HG02970 (cell line): ENCODE measurements around the gene PHOX2B.
"Not testable (repeated sequence)": the region's sequence is repeated elsewhere in the genome, so short reads cannot be mapped to it uniquely, and the experiment has no call there.

ENCODE experiments used
- ATAC-seq: cut with Tn5 transposase; IDR thresholded peaks from one replicate; pipeline ENCODE4 v1.9.1; 2021; ENCODE audit warnings: mild to moderate bottlenecking, moderate library complexity, moderate number of reproducible peaks; ENCODE audit not compliant: unreplicated experiment, low FRiP score

PHOX2B gene

GRCh38 chr4:41749631-41750039 is 1.1 kb upstream of the PHOX2B start:
- ATAC-seq: no peak

GRCh38 chr4:41748074-41748570 is 403 bp downstream of the PHOX2B start:
- no peak for ATAC-seq

GRCh38 chr4:41747230-41748055 is 1.1 kb downstream of the PHOX2B start:
- no peak for ATAC-seq

- no peak for ATAC-seq
Observed at GRCh38 chr4:41746440-41747229, 1.9 kb downstream of the PHOX2B start.

- no peak for ATAC-seq
Observed at GRCh38 chr4:41746025-41746439, 2.5 kb downstream of the PHOX2B start.

- ATAC-seq: no peak
Observed at GRCh38 chr4:41745292-41746024, 3.1 kb downstream of the PHOX2B start.

GRCh38 chr4:41744572-41745291 is 3.8 kb downstream of the PHOX2B start:
- ATAC-seq: no peak

- no peak for ATAC-seq
Observed at GRCh38 chr4:41741354-41741753, 7.2 kb downstream of the PHOX2B start.

GRCh38 chr4:41737491-41737890 is 11.0 kb downstream of the PHOX2B start:
- not testable (repeated sequence) for ATAC-seq

- ATAC-seq: no peak
Observed at GRCh38 chr4:41734371-41734770, 14.2 kb downstream of the PHOX2B start.

GRCh38 chr4:41731569-41732126 is 16.9 kb downstream of the PHOX2B start:
- no peak for ATAC-seq

- no peak for ATAC-seq
Observed at GRCh38 chr4:41728573-41728913, 20.0 kb downstream of the PHOX2B start.

GRCh38 chr4:41727861-41728572 is 20.5 kb downstream of the PHOX2B start:
- ATAC-seq: no peak

GRCh38 chr4:41725254-41725653 is 23.3 kb downstream of the PHOX2B start:
- no peak for ATAC-seq

GRCh38 chr4:41723286-41723685 is 25.2 kb downstream of the PHOX2B start:
- no peak for ATAC-seq

GRCh38 chr4:41722181-41722580 is 26.3 kb downstream of the PHOX2B start:
- ATAC-seq: no peak

GRCh38 chr4:41719417-41719816 is 29.1 kb downstream of the PHOX2B start:
- ATAC-seq: no peak

- no peak for ATAC-seq
Observed at GRCh38 chr4:41718907-41719306, 29.6 kb downstream of the PHOX2B start.

GRCh38 chr4:41715155-41715554 is 33.4 kb downstream of the PHOX2B start:
- ATAC-seq: no peak
